Measurements from ENCODE around the gene SLC41A3.

Gene SLC41A3

GRCh38 chr3:126030455-126030854 lies 53.5 kb downstream of the SLC41A3 start:
- Histone ChIP-seq H2AFZ (ENCODE audit: low read length) (no peak overlapping the region), H3K27me3 (replicated peaks; ENCODE audit: insufficient read depth, low read length) (no peaks in the 10 kb centered on the region), H3K4me2 (ENCODE audit: low read depth, low read length) (no peak overlapping the region), H3K9ac (ENCODE audit: low read length) (no peak overlapping the region), H3K36me3 (replicated peaks; ENCODE audit: insufficient read depth, low read length) (no peaks in the 10 kb centered on the region), H3K79me2 (ENCODE audit: low read length) (no peaks in the 10 kb centered on the region), H3K9me3 (replicated peaks; ENCODE audit: insufficient read depth, low read length) (no peaks in the 10 kb centered on the region), H3K9me2 (replicated peaks; ENCODE audit: insufficient read depth, low read length) (no peaks in the 10 kb centered on the region), H3K4me3 (ENCODE audit: low read length) (no peak overlapping the region), H3K27ac (ENCODE audit: low read length) (no peak overlapping the region), H4K20me1 (ENCODE audit: insufficient read depth, low read length) (no peaks in the 10 kb centered on the region), H3F3A (ENCODE audit: insufficient read depth, low read length) (no peaks in the 10 kb centered on the region), H3K4me1 (ENCODE audit: low read length) (no peaks in the 10 kb centered on the region)
- no peak for DNase-seq
- TF ChIP-seq CTCF (IDR thresholded peaks at IDR 0.05; ENCODE audit: low read length) (no peak), EZH2 (optimal IDR thresholded peaks at IDR 0.05; ENCODE audit: low read depth, low read length) (no peak), EZH2phosphoT487 (IDR thresholded peaks at IDR 0.05; ENCODE audit: low read length) (no peak)

- H3F3A ChIP-seq (ENCODE audit: insufficient read depth, low read length): no peaks in the 10 kb centered on the region
- H3K27me3 ChIP-seq (replicated peaks; ENCODE audit: insufficient read depth, low read length): no peaks in the 10 kb centered on the region
- no peaks in the 10 kb centered on the region for H3K9me3 ChIP-seq (replicated peaks; ENCODE audit: insufficient read depth, low read length)
- no peak overlapping the region for H3K9ac ChIP-seq (ENCODE audit: low read length)
- H3K4me3 ChIP-seq (ENCODE audit: low read length): no peak overlapping the region
- H3K4me1 ChIP-seq (ENCODE audit: low read length): no peaks in the 10 kb centered on the region
- TF ChIP-seq CTCF (IDR thresholded peaks at IDR 0.05; ENCODE audit: low read length) (no peak), EZH2phosphoT487 (IDR thresholded peaks at IDR 0.05; ENCODE audit: low read length) (no peak), EZH2 (optimal IDR thresholded peaks at IDR 0.05; ENCODE audit: low read depth, low read length) (no peak)
- no peaks in the 10 kb centered on the region for H3K9me2 ChIP-seq (replicated peaks; ENCODE audit: insufficient read depth, low read length)
- H4K20me1 ChIP-seq (ENCODE audit: insufficient read depth, low read length): no peaks in the 10 kb centered on the region
- no peak overlapping the region for H3K4me2 ChIP-seq (ENCODE audit: low read depth, low read length)
- no peaks in the 10 kb centered on the region for H3K79me2 ChIP-seq (ENCODE audit: low read length)
- no peak for DNase-seq
- H3K27ac ChIP-seq (ENCODE audit: low read length): no peak overlapping the region
- no peak overlapping the region for H2AFZ ChIP-seq (ENCODE audit: low read length)
- H3K36me3 ChIP-seq (replicated peaks; ENCODE audit: insufficient read depth, low read length): no peaks in the 10 kb centered on the region
Observed at GRCh38 chr3:126029241-126029640, 54.7 kb downstream of the SLC41A3 start.

- no peak overlapping the region for H3K4me3 ChIP-seq (ENCODE audit: low read length)
- H3K27ac ChIP-seq (ENCODE audit: low read length): no peak overlapping the region
- no peaks in the 10 kb centered on the region for H3K9me3 ChIP-seq (replicated peaks; ENCODE audit: insufficient read depth, low read length)
- H3K79me2 ChIP-seq (ENCODE audit: low read length): no peaks in the 10 kb centered on the region
- no peak for DNase-seq
- no peak overlapping the region for H3K4me2 ChIP-seq (ENCODE audit: low read depth, low read length)
- H3K27me3 ChIP-seq (replicated peaks; ENCODE audit: insufficient read depth, low read length): no peaks in the 10 kb centered on the region
- H3K4me1 ChIP-seq (ENCODE audit: low read length): no peaks in the 10 kb centered on the region
- no peaks in the 10 kb centered on the region for H3F3A ChIP-seq (ENCODE audit: insufficient read depth, low read length)
- TF ChIP-seq EZH2phosphoT487 (IDR thresholded peaks at IDR 0.05; ENCODE audit: low read length) (no peak), EZH2 (optimal IDR thresholded peaks at IDR 0.05; ENCODE audit: low read depth, low read length) (no peak), CTCF (IDR thresholded peaks at IDR 0.05; ENCODE audit: low read length) (no peak)
- H4K20me1 ChIP-seq (ENCODE audit: insufficient read depth, low read length): no peaks in the 10 kb centered on the region
- H3K9ac ChIP-seq (ENCODE audit: low read length): no peak overlapping the region
- H3K9me2 ChIP-seq (replicated peaks; ENCODE audit: insufficient read depth, low read length): no peaks in the 10 kb centered on the region
- H2AFZ ChIP-seq (ENCODE audit: low read length): no peak overlapping the region
- H3K36me3 ChIP-seq (replicated peaks; ENCODE audit: insufficient read depth, low read length): no peaks in the 10 kb centered on the region
Observed at GRCh38 chr3:126028096-126028495, 55.8 kb downstream of the SLC41A3 start.
